Glutamatergic neuron (in vitro differentiated cells): Measurements from ENCODE around the gene RNF2. TPM values are rescaled to one million over a fixed set of nuclear protein-coding genes. Genes with fewer than 3 reads are reported as not detected.
"Not testable (repeated sequence)": the region's sequence is repeated elsewhere in the genome, so short reads cannot be mapped to it uniquely, and the experiment has no call there.

Experiments used
- DNase-seq: peaks from one replicate; pipeline ENCODE4 v3.0.0; 2022
- H3K27ac Mint-ChIP-seq: one replicate; pipeline ENCODE4 v1.8.0; 2020; ENCODE audit warnings: mild to moderate bottlenecking, mixed read lengths, inconsistent platforms; ENCODE audit not compliant: unreplicated experiment
- H3K27me3 Mint-ChIP-seq: one replicate; pipeline ENCODE4 v1.8.0; 2020; ENCODE audit warnings: mild to moderate bottlenecking, moderate library complexity, mixed read lengths, inconsistent platforms; ENCODE audit not compliant: unreplicated experiment
- H3K36me3 Mint-ChIP-seq: one replicate; pipeline ENCODE4 v1.8.0; 2020; ENCODE audit warnings: mild to moderate bottlenecking, mixed read lengths, inconsistent platforms; ENCODE audit not compliant: unreplicated experiment
- H3K4me1 Mint-ChIP-seq: one replicate; pipeline ENCODE4 v1.8.0; 2020; ENCODE audit warnings: mild to moderate bottlenecking, low read depth, mixed read lengths, inconsistent platforms; ENCODE audit not compliant: unreplicated experiment
- H3K4me3 Mint-ChIP-seq: one replicate; pipeline ENCODE4 v1.8.0; 2020; ENCODE audit warnings: mild to moderate bottlenecking, mixed read lengths, inconsistent platforms; ENCODE audit not compliant: unreplicated experiment
- H3K9me3 Mint-ChIP-seq: one replicate; pipeline ENCODE4 v1.8.0; 2020; ENCODE audit warnings: mild to moderate bottlenecking, moderate library complexity, mixed read lengths, inconsistent platforms; ENCODE audit not compliant: unreplicated experiment
- CTCF ChIP-seq: fragments of 200-600 bp; sonication (generic); IDR thresholded peaks from one replicate; pipeline ENCODE4 v1.5.0; 2021; ENCODE audit not compliant: partially characterized antibody, unreplicated experiment
- long read RNA-seq: library from polyadenylated mRNA; unstranded; transcript quantifications from one replicate; pipeline ENCODE4 v2.0.0, GENCODE V29; 2020; ENCODE audit not compliant: unreplicated experiment
- total RNA-seq: library from RNA; stranded (reverse); fragmentation: NEBNext Ultra II Directional; extraction: Animal tissue kit (Norgen Biotek cat#: 25700); gene quantifications from one replicate; pipeline ENCODE4 v1.2.1, GENCODE V29; 2021; ENCODE audit not compliant: unreplicated experiment

Gene RNF2
- 33.8 TPM for total RNA-seq
- long read RNA-seq, transcript RNF2-202 (7 exons, 3,606 nt) = major isoform, 17 of 25 reads
- long read RNA-seq, partial matches to known transcripts = 0 of 25 reads
- long read RNA-seq, other reads (novel, unspliced or antisense) = 6 of 25 reads

GRCh38 chr1:185044981-185045813, at the start of gene RNF2:
Gene RNF2, plus strand, starts transcription at chr1:185045558. Its CDS starts 41,996 bp downstream, at chr1:185087554.
- DNase-seq = peak; percentile 89
- Mint-ChIP-seq H3K9me3 (peaks cover 7% of the 10 kb centered on the region), H3K27me3 (peaks cover 5% of the 10 kb centered on the region), H3K36me3 (no peaks in the 10 kb centered on the region), H3K4me3 (peak within 1 kb of the TSS; percentile 86), H3K4me1 (peaks cover 11% of the 10 kb centered on the region), H3K27ac (peak within 1 kb of the TSS; percentile 87)
- no peak for TF ChIP-seq CTCF

- not testable (repeated sequence) for H3K4me1 Mint-ChIP-seq, DNase-seq, H3K27me3 Mint-ChIP-seq, H3K27ac Mint-ChIP-seq, H3K9me3 Mint-ChIP-seq, H3K36me3 Mint-ChIP-seq, H3K4me3 Mint-ChIP-seq
Observed at GRCh38 chr1:184999974-185000373, 45.4 kb upstream of the RNF2 start.

GRCh38 chr1:185001312-185001880, 44.0 kb upstream of the RNF2 start:
- H3K4me3 Mint-ChIP-seq, H3K27ac Mint-ChIP-seq, H3K27me3 Mint-ChIP-seq, H3K4me1 Mint-ChIP-seq, DNase-seq, H3K9me3 Mint-ChIP-seq, H3K36me3 Mint-ChIP-seq: not testable (repeated sequence)

- Mint-ChIP-seq H3K27me3 (no peaks in the 10 kb centered on the region), H3K4me3 (no peak overlapping the region), H3K9me3 (no peaks in the 10 kb centered on the region), H3K4me1 (no peaks in the 10 kb centered on the region), H3K27ac (no peak overlapping the region), H3K36me3 (no peaks in the 10 kb centered on the region)
- no peak for TF ChIP-seq CTCF
- no peak for DNase-seq
Observed at GRCh38 chr1:185008838-185009237, 36.5 kb upstream of the RNF2 start.

GRCh38 chr1:185010361-185010760, 35.0 kb upstream of the RNF2 start:
- no peaks in the 10 kb centered on the region for H3K4me1 Mint-ChIP-seq
- no peak for TF ChIP-seq CTCF
- H3K27ac Mint-ChIP-seq = no peak overlapping the region
- DNase-seq = no peak
- H3K9me3 Mint-ChIP-seq = no peaks in the 10 kb centered on the region
- H3K27me3 Mint-ChIP-seq = no peaks in the 10 kb centered on the region
- no peak overlapping the region for H3K4me3 Mint-ChIP-seq
- no peaks in the 10 kb centered on the region for H3K36me3 Mint-ChIP-seq

- no peak for TF ChIP-seq CTCF
- H3K9me3 Mint-ChIP-seq = peaks cover 1% of the 10 kb centered on the region
- DNase-seq = no peak
- H3K36me3 Mint-ChIP-seq = no peaks in the 10 kb centered on the region
- no peak overlapping the region for H3K27ac Mint-ChIP-seq
- peaks cover 3% of the 10 kb centered on the region for H3K27me3 Mint-ChIP-seq
- H3K4me3 Mint-ChIP-seq = no peak overlapping the region
- H3K4me1 Mint-ChIP-seq = no peaks in the 10 kb centered on the region
Observed at GRCh38 chr1:185014941-185015340, 30.4 kb upstream of the RNF2 start.
